Testis (tissue), 2 donors: ENCODE data around the gene HLA-DRB1.

Source experiments
- CTCF ChIP-seq, 3 experiments: fragments of 450-650 bp in 2 of 3; fragments of 200-600 bp in 1 of 3; sonication (generic) in 1 of 3; IDR thresholded peaks; one replicate each; pipeline ENCODE4 v1.5.1; 2016 to 2019; ENCODE audit warnings: antibody characterized with exemption in 3 of 3, mild to moderate bottlenecking in 2 of 3, moderate library complexity in 1 of 3
- POLR2A ChIP-seq: fragments of 450-650 bp; IDR thresholded peaks from one replicate; pipeline ENCODE4 v1.6.1; 2017; ENCODE audit warnings: antibody characterized with exemption, mild to moderate bottlenecking, moderate library complexity

- no peak for TF ChIP-seq CTCF (IDR thresholded peaks at IDR 0.05)
- no peak for TF ChIP-seq POLR2A
Observed at GRCh38 chr6:32607988-32608298, 18.3 kb upstream of the HLA-DRB1 start.
